Cerebellar nuclear complex (tissue), 1 donor: ENCODE measurements around the gene GATA6.

Experiments
- DNase-seq, 2 experiments: peaks; one replicate each; lab custom pipeline; 2025; lab: John Stamatoyannopoulos, UW

The GATA6 gene

DNA sequence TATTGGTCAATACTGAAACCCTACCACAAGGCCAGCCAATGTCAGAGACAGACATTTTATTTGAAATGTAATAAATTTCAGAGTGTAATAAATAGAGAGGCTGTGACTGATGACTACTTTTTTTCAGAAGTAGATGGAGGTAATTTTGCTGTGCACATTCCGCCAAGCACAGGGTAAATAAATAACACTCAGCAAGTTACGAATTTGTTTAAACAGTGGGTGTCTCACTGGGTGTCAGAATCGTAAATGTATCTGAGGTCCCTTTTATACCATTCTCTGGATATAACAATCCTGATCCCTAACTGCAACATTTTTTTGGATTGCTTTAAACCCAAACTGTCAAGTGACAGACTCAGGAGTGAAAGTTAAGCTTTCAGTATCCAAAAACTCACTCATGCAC is 74.1 kb downstream of the GATA6 start:
- DNase-seq, result no peak

GRCh38 chr18:22250026-22250425 is 80.6 kb downstream of the GATA6 start:
- no peak for DNase-seq

GRCh38 chr18:22250591-22250996 is 81.2 kb downstream of the GATA6 start:
- DNase-seq, result no peak
